Stimulated activated CD4-positive, alpha-beta T cell treated with anti-CD3 and anti-CD28 coated beads, Interleukin-15, amount 100 ng/mL, for 48 hours (primary cell): ENCODE data around the gene MCTP1.
A peak's percentile ranks its signal among the peaks of the same experiment; 100 is the strongest.

ENCODE experiments used
- DNase-seq, 2 donors: peaks; one replicate each; pipeline ENCODE4 v3.0.0-alpha.2; 2020; ENCODE audit warnings: low read depth in 2 of 2

The MCTP1 gene

DNA sequence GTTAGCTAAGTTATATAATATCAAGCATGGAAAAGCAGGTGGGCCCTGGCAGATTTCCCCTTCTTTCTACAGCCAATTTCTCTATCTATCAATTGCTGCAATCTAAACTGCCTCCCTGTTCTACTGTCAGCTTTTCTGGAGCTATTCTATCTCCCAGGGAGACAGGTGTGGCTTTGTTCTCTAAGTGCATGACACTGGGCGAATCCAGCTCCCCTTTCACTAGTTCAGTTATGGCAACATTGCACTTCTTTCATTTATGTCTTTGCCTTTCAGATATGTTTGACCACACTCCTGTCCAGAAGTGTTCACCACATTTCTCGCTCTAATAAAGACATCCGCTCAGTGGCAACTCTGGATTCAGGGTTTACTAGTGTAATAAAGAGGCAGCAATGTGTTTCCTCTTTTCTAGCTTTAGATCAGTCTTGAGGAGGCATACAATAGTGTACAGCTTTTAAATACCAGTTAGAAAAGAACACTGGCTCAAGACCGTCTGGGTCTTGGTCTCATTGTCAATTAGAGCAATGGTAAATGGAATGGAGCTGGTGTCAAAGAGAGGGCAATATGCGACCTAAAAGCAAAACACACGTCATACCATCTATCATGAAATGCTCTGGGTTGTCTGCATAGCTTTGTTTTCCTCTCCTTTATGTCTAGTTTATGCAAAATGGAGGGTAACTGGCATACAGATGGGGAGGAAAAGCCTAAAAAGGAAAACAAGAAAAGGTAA is 469.4 kb downstream of the MCTP1 start:
- DNase-seq, result no peak

GRCh38 chr5:94812232-94812631 is 472.7 kb downstream of the MCTP1 start:
- DNase-seq, result no peak

DNA sequence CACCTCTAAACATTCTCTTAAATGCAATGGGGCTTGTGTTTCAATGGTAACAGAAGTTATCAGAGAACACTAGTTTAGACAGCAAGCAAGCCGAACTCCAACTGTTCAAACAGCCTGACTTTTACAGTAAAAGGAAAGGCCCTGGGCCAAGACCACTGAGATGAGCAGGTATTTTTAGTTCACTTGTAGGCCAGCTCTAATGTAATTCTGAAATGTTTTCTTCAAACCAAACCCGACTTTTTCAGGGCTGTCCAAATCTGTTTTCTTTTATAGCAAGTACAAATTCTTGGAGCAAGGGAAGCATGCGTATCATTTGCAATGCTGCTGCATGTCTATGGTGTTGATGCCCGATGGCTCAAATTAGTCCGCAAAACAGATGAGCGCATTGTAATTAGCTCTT is 473.6 kb downstream of the MCTP1 start:
- DNase-seq, result no peak

DNA sequence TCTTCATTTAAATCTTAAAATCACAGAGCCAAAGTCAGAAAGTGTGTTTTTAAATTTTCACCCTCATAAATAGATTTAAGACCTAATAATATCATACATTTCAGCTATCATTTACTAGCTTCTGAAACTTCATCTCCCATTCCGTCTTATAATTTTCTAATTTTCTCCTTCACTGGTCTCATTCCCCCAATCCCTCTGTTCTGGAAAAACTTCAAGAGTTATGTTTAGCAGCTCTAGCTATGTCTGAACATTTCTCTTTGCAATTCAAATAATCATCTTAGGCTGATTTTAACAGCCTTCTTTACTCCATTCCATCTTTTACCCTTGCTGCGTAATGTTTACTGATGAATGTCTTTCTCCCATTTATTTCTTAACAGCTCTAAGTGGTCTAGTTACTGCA is 474.0 kb downstream of the MCTP1 start:
- DNase-seq, result no peak

DNA sequence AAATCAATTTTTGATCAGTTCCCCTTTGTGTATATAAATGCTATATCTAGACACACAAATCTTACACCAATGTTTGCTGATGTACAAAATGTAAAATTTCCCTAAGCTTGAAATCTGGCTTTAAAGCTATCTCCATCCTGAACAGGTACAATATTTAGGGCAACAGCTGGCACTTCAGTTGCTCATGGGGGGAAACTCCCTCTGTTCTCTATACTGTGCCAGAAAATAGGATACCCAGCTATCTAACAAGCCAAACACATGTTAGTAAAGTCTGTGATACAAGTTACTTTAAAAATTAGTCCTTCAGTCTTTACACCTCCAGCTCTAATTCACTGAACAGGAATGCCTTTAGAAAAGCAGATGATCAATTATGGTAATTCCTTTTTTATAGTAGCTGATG is 474.6 kb downstream of the MCTP1 start:
- DNase-seq, result no peak

GRCh38 chr5:94808497-94808896 is 476.4 kb downstream of the MCTP1 start:
- DNase-seq, result no peak

DNA sequence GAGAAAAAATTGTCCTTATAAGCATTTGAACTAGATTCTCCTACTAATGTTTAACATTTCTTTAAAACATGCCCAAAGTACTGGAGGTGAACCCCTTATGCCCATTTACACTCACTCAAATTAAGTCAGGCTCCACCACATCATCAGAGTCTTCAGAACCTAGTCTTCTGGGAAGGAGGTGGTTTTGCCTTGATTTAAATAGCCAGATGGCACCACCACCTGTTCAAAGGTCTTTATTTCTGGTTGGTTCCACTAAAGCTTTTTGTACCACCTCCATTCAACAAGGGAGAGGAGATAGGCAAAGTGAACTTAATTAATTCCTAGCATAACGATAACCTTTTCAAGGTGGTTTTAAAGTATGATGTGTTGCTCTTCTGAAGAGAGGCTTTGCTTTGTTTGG is 476.9 kb downstream of the MCTP1 start:
- no peak for DNase-seq

DNA sequence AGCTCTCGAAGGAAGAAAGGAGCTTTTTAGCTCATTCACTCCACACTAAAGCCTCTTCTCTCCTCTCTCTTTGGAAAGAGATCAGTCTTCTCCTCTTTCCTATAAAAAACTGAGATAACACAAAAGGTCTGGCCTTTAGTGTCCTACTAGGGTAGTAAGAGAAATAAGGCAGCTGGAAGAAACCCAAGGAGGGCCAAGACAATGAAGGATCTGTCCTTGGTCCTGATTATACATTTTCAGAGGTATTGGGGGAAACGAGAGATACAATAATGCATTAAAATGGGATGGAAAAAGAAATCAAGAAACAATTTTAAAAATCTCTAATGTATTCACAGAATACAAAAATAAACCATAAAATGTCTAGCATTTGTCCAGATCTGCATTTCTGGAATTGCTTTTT is 482.4 kb downstream of the MCTP1 start:
- DNase-seq, result no peak

DNA sequence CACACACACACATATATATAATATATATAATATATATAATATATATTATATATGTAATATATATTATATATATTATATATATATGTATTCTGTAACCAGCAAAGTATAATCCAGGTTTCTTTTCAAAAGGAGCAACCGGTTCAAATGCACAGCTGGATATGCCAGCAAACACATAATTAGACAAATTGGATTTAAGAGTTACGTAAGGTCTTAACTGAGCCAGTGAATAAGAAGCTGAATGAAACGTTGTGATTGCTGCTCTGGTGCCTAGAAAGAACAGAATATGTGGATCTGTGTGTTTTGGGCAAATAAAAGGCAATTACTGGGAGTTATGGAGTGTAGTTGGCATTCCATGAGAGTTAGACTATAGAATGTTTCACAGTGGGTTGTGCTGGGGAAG is 488.3 kb downstream of the MCTP1 start:
- DNase-seq, result no peak

DNA sequence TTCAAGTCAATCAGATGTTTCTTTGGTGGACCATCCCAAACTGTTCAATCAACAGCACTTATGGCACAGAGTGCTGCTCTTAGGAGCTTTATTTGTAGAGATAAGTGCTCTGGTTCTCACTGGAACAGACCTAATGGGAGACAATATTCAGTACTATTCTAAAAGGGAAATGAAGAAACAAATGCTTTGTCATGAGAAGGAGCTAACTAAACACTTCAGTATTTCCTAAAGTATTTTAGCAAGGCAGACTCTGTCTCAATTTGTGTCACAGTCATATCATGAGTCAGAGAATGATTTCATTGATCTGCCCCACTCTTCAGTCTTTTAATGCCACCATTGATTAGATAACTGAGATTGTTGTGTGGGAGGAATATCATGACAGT is 491.1 kb downstream of the MCTP1 start:
- no peak for DNase-seq

GRCh38 chr5:94793113-94793815 is 491.6 kb downstream of the MCTP1 start:
- peak in 1 of 2 donors; percentile 9 for DNase-seq

- DNase-seq, result no peak
Observed at GRCh38 chr5:94791829-94792228, 493.1 kb downstream of the MCTP1 start.

DNA sequence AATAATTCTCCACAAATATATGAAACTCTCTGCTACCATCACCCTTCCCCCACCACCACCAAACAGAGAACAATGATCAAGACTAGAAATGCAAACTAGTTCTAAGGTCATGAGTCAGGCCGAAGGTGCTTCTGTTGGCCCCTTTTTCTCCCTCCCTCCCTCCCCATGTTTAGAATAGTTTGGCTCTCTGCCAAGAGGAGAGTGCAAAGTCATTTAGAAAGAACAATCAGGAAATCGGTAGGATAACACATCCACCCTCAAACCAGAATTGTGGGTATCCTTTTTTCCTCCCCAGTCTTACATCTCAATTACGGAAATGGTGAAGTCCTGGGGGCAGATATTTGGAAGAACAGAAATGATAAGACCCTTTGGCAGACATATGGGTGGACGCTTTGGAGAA is 496.4 kb downstream of the MCTP1 start:
- no peak for DNase-seq

- DNase-seq, result no peak
Observed at GRCh38 chr5:94784536-94785505, 500.1 kb downstream of the MCTP1 start.

DNA sequence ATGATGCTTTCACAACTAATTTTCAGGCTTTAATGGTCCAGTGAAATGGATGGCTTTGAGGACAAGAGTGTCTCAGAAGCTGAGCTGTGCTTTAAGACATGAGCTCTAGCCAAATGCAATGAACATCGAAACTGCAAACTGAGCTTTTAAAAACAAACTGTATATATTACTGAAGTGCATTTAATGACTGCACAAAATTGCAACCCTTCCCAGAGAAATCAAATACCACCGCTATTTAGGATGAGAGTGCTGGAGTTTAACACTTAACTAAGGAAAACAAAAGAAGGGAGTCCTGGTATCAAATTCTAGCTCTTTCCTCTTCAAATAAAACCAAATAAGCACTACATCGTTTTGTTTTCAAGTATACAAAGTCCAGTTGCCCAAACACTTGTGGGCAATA is 502.5 kb downstream of the MCTP1 start:
- DNase-seq, result no peak

DNA sequence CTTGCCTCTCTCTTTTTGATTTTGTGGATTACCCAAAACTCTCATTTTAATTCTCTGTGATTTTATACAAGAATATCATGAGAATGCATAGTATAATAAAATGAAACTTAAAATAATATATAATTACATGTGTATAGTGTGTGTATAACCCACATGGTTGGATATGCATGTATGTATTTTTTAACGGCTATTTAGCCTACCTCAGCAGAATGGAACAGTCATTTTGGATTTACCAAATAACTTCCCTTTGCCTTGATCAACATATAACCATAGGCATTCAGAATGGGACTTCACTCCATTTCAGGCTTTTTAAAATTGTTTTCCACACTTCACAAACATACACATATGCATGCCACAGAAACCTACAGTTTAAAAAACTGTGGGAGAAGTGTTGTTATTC is 505.2 kb downstream of the MCTP1 start:
- DNase-seq, result no peak

DNA sequence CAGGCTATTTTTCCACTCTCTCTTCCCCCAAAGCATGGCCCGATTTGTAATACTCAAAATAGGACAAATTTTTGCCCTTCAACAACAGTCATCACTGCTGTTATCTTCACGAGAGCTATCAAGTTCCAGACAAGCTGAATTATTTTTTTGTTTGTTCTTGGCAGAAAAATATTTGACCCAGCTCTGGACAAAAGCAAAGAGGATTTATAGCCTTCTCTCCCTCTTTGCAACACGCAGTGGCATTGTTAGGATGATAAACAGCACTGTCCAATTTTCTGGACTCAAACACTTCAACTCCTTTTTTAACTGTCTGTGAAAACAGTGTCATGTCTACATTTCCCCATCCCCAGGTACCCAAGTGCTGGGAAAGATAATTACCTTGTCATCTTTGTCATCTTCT is 506.2 kb downstream of the MCTP1 start:
- no peak for DNase-seq

- DNase-seq, result no peak
Observed at GRCh38 chr5:94778299-94778698, 506.6 kb downstream of the MCTP1 start.

DNA sequence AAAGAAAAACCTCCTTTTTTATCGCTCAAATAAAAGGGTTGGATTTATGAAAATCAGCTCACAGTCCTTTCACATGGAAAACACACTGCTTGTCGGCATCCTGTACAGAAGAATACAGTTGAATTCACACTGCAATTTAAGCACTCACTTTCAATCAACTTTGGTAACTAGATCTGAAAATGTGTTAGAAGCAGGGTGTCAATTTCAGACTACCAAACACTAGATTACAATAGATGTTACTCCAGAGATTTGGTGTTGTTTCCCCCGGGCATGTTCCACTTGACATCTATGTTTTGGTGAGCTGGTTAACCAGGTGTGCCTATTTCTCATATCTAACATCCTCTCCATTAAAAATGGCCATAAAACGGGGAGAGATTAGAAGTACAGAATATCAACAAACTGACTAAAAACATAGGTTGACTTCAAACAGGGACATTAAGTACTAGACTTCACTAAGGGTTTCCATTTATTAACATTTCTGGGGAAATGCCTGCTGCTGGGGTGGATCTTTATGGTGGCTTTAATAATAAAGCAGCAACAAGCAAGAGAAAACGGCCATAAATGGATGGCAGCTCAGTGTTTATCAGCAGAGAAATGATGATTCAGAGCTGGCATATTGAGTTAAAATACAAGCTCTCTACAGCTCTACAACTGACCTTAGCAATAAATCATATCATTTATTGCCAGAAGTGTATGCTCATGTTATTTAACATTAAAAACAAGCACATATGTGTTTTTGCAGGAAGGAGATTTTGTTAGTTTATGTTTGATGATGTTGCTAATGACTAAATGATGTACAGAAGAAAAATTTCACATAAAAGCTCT is 507.6 kb downstream of the MCTP1 start:
- DNase-seq, result no peak

GRCh38 chr5:94776167-94776566 is 508.7 kb downstream of the MCTP1 start:
- no peak for DNase-seq

DNA sequence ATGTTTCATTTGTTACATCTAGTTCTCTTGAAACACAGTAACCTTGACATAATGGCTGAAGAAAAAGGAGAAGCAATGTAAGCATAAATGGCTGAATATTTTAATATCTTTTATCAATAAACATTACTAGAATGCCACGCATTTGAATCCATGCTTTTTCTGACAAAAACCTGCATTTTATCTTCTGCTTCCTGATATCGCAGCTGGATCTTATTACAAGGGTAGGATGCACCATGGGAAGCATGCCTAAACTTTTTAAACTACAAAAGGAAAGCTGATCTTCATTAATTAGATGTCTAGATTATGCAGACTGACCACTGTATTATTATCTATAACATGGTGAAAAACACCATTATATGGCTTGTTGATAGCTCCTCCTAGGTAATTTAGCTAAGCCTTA is 509.8 kb downstream of the MCTP1 start:
- no peak for DNase-seq

DNA sequence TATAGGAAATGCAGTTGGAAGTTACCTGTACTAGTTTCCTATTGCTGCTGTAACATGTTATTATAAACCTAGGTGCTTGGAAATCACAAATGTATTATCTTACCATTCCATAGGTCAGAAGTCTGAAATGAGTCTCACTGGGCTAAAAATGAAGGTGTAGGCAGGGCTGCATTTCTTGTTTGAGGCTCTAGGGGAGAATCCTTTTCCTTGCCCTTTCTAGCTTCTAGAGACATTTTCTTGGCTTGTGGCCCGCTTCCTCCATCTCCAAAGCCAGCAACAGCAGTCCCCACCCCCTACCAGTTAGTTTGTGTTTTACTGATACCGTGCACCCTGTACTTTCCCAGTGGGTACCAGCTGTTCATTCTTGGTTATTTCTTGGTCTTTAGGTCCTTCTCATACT is 513.2 kb downstream of the MCTP1 start:
- DNase-seq, result no peak
